HG03558 (cell line): Measurements from ENCODE around the gene MPLKIP.
"Not testable (repeated sequence)": the region's sequence is repeated elsewhere in the genome, so short reads cannot be mapped to it uniquely, and the experiment has no call there.

Experiments used
- ATAC-seq: cut with Tn5 transposase; IDR thresholded peaks from one replicate; pipeline ENCODE4 v1.9.1; 2021; ENCODE audit warnings: moderate number of reproducible peaks; ENCODE audit not compliant: unreplicated experiment; ENCODE audit errors: extremely low read depth

MPLKIP gene

DNA sequence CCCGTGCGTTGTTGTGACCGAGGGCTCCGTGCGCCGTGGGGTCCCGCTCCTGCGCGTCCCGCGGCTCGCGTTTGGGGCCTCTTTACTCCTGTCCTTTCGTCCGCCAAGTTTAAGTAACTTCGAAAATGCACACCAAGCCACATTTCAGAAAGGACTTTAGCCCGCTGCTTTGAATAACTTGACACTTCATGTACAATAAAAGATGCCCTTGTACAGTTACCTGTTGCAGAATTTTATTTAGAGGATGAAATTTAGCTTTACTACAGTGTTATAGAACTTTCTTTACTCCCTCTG, 842 bp upstream of the MPLKIP start:
- ATAC-seq, result no peak

- no peak for ATAC-seq
Measured at GRCh38 chr7:40133561-40134427, 628 bp downstream of the MPLKIP start.

DNA sequence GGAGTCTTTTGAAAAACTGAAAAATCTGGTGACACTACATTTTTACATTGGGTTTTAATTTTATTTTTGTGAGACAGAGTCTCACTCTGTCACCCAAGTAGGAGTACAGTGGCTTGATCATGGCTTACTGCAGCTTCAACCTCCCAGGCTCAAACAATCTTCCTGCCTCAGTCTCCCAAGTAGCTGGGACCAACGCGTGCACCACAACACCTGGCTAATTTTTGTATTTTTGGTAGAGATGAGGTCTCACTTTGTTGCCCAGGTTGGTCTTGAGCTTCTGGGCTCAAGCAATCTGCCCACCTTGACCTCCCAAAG, 11.5 kb downstream of the MPLKIP start:
- no peak for ATAC-seq

- ATAC-seq, result not testable (repeated sequence)
Measured at GRCh38 chr7:40122100-40122939, 12.1 kb downstream of the MPLKIP start.

GRCh38 chr7:40120020-40120419, 14.4 kb downstream of the MPLKIP start:
- ATAC-seq, result no peak

DNA sequence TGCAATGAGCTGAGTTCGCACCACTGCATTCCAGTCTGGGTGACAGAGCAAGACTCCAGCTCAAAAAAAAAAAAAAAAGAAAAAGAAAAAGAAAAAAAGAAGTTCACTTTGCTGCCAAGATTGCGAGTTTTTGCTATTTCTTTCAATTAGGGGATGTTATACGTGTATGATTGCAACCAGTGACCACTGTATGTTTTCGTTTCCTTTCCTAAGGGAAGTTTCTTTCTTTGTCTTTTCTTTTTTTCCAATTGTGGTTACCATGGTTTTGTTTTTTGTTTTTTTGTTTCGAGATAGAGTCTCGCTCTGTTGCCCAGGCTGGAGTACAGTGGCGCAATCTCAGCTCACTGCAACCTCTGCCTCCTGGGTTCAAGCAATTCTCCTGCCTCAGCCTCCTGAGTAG, 16.2 kb downstream of the MPLKIP start:
- not testable (repeated sequence) for ATAC-seq

DNA sequence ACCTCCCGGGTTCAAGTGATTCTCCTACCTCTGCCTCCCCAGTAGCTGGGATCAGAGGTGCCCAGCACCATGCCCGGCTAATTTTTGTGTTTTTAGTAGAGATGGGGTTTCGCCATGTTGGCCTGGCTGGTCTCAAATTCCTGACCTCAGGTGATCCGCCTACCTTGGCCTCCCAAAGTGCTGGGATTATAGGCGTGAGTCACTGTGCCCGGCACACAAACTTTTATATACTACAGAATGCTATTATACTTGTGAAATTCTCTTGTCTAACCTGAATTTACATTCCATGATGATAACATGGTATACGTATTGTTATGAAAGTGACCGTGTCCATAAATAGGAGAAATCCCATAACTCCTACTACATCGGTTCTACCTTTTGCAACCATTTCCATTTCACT, 17.2 kb downstream of the MPLKIP start:
- not testable (repeated sequence) for ATAC-seq

DNA sequence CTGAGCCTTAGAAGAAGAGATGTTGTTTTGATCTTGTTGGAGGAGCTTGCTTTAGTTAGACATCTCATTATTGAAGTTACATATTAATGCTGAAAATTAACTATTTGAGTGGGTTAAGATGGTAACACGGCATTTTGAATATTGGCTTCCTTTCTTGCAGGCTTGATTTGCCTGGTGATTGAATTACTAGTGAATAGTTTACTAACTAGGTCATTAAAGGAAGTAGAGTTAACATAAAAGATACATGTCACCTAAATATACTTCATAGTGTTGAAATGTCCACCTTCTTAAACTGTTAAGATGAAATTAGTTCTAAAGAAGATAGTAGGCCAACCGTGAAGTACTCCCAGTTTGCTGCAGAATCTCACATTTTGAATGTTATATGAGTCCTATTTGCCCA, 18.5 kb downstream of the MPLKIP start:
- no peak for ATAC-seq

- ATAC-seq, result no peak
Measured at GRCh38 chr7:40105879-40106473, 28.4 kb downstream of the MPLKIP start.

DNA sequence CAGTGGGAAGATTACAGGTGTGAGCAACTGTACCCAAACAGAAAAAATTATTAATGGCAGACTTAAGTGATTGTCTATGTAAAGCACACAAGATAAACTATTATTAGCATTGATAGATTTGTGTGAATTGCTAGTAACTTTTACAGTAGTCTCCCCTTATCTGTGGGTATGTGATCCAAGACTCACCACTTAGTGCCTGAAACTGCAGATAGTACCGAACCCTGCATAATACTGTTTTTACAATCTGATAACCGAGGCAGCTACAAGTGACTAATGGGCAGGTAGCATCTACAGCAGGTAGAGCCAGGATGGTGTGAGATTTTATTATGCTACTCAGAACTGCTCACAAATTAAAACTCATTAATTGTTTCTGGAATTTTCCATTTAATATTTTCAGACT, 31.5 kb downstream of the MPLKIP start:
- ATAC-seq, result no peak

DNA sequence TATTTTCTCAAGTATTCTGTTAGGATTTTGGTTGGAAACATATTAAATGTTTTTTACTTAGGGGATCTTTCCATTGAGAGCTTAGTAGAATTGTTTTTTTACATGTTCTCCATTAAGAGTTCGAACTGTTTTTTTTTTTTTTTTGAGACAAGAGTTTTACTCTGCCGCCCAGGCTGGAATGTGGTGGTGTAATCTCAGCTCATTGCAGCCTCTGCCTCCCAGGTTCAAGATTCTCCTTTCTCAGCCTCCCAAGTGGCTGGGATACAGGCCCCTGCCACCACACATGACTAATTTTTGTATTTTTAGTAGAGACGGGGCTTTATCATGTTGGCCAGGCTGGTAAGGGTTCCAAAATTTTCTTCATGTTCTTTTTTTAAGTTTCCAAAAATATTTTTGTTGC, 33.2 kb downstream of the MPLKIP start:
- ATAC-seq, result no peak

- no peak for ATAC-seq
Measured at GRCh38 chr7:40099837-40100236, 34.6 kb downstream of the MPLKIP start.

GRCh38 chr7:40098810-40099209, 35.6 kb downstream of the MPLKIP start:
- no peak for ATAC-seq

DNA sequence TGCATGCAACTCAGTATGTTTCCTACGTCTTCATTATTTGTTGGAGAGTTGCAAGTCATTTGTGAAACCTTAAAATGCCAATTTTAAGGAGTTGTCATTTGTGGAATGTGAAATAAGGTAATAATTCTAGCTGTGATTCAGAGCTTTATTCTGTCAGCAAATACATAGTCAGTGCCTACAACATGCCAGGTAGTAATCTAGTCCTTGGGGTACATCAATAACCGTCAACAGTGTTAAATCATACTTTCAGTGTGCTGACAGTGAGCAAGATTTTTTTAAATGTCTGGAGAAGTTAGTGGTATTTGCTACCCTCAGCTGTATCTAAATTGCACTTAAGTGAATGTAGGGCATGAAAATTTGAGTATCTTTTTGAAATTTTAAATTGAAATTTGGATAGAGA, 36.7 kb downstream of the MPLKIP start:
- ATAC-seq, result no peak

DNA sequence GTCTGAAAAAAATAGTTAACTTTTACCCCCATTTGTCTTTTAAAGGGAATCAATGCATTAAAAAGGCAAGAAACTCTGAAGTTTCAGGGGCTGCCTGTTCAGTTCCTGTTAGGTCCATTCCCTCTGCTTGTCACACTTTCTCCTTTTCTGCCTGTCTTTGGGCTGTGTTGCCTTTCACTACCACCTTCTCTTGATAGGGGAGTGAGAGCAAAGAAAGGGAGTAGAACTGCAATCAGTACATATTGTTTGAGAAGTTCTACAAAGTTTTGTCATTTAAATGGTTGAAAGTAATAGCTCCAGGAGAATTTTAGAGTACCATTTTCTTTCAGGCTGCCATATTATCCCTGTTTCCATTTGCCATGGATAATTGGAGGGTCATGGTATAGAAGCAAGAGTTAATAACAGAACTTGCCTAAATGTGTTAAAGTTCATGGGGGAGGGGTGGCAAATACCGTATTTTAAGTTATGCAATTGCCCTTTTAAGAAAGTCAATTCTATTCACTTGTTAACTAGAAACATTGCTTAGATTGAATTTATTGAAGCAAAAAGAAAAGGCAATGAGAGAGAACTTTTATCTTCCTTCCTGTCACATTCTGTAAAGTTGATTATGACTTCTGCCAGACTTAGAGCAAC, 38.6 kb downstream of the MPLKIP start:
- ATAC-seq, result no peak

DNA sequence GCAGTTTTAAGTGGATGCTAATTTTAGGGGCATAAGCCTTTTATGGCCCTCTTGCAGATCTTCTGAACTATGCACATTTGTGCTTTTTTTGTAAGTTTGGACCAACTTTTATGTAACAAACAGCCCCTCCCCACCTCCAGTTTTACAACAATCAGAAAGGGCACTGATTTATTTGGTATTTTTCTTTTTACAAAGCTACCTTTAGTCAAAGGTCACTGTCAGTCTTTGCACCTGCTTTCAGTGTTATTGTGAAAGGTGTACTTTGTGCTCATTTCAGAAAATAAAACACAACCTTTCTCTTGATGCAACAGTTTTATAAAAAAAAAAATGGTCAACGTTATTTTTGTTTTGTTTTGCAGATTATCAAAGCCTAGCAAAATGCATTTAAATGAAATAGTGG, 39.2 kb downstream of the MPLKIP start:
- ATAC-seq, result no peak

GRCh38 chr7:40093631-40094350, 40.6 kb downstream of the MPLKIP start:
- no peak for ATAC-seq

DNA sequence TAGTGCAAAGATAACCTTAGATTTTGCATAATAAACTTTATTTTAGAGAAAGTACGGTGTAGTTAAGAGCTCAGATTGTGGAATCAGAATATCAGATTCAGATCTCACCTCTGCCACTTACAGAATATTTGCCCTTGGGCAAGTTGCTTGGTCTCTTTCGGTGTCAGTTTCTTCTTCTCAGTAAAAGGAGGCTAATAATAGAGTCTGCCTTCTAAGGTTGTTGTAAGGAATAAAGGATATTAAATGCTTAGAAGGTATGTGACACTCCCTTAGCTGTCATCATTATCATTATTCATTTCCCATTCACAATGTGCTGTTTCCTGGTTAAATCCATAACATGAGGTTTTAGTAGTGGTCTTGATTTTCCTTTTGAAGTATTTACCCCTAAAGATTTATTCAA, 42.2 kb downstream of the MPLKIP start:
- ATAC-seq, result no peak

GRCh38 chr7:40077849-40078248, 56.6 kb downstream of the MPLKIP start:
- ATAC-seq, result no peak
